ENCODE results near the gene CYP2J2.
A peak's percentile ranks its signal among the peaks of the same experiment; 100 is the strongest.
"Not testable (repeated sequence)": the region's sequence is repeated elsewhere in the genome, so short reads cannot be mapped to it uniquely, and the experiment has no call there.

Gene CYP2J2

DNA sequence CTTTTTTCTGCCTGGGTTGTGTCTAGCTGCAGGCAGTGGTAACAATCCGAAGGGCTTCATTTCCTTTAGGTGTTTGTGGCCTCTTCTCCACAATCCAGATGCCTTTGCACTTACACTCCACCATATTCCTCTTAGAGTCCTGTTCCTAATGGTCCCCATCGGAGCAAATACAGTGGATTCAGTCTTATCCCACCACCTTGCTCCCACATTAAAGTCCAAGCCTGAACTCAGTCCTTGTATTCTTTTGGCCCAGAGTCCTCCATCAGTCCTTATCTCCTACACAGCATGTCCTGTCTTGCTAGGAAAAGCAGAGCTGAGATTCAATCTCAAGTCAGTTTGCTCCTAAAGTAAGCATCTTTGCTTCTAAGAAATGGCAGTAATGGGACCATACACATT is 8.8 kb downstream of the CYP2J2 start:
- no peak for DNase-seq

DNA sequence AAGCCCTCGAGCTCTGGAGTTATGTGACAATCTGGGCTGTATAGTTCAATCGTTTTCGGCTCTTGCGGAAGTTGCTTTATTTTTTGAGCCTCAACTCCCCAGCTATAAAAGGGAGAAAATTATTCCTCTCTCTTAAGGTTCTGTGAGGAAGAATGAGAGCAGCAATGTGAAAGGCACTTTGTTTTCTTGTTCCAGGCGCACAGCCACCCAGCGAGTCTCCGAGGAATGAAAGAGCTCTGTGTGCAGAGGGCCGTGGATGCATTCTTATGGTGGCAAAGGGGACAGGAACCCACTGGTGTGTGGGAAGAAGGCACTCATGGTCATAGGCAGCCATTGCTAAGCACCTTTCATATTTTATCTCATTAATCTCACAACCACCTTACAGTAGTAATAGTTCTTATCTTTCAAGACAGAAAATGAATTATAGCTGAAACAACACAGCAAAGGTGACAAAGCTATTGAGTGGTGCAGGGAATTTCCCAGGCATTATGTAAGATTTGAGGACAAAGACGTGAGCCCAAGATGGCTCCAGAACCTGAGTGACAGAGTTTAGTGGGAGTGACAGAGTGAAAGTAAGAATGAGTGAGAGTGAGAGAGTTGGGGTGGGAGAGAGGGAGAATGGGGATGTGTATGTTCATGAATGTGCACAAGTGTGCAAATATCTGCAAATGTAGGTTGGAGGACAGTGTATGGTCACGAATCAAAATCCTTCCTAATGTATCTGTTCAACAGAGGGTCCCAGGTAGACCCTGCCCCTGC is 9.4 kb downstream of the CYP2J2 start:
- no peak for DNase-seq

- no peak for DNase-seq
These were observed 11.1 kb downstream of the CYP2J2 start for GRCh38 chr1:59915516-59915915.

DNA sequence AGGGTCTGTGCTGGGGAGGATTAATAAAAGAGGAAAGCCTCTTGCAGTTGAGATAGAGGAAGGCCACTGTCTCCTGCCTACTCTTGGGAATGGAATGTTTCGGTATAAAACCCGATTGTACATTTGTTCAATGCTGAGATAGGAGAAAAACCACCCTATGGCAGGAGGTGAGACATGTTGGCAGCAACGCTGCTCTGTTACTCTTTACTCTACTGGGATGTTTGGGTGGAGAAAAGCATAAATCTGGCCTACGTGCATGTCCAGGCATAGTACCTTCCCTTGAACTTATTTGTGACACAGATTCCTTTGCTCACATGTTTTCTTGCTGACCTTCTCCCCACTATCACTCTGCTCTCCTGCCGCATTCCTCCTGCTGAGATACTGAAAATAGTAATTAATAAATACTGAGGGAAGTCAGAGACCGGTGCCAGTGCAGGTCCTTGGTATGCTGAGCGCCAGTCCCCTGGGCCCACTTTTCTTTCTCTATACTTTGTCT is 11.7 kb downstream of the CYP2J2 start:
- DNase-seq = not testable (repeated sequence)

DNA sequence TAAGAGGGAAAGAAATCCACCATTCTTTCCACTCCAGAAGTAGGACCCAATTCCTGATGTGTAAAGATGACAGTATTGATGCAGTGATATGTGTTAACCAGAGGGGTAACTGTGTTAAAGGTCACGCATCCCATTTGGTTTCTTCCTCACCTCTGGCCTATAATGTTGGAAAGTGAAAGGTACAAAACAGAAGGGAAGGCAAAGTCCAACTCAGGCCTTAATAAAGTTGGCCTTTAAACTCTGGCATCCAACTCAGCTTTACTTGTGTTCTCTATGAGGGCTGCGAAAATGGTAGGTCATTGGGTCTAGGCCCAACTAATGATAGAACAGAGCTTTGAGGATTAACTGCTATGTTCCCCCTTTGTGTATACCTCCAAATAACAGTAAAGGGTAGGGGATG is 17.9 kb downstream of the CYP2J2 start:
- DNase-seq = no peak

GRCh38 chr1:59908084-59908483 is 18.5 kb downstream of the CYP2J2 start:
- no peak for DNase-seq

GRCh38 chr1:59906931-59907330 is 19.6 kb downstream of the CYP2J2 start:
- no peak for DNase-seq

GRCh38 chr1:59903141-59903754 is 23.3 kb downstream of the CYP2J2 start:
- no peak for DNase-seq

GRCh38 chr1:59901770-59902388 is 24.7 kb downstream of the CYP2J2 start:
- no peak for DNase-seq

DNA sequence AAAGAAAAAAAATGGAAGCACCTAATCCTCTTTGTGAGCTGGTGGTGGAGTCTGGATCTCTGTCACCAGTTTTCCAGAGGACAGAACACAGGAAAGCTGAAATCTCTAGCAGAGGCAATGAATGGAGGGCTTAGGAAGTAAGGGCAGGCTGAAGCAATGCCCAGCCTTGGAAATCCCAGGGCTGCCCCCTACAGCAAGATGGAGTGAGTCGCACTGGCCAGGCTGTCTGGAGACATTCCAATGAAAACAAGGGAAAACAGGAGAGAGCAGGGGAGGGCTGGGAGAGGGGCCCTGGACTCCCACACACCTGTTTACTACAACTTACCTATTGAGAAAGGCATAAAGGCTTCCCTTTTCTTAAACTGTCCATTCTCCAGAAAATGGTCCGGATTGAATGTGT is 25.9 kb downstream of the CYP2J2 start:
- DNase-seq = no peak

- no peak for DNase-seq
These were observed 27.6 kb downstream of the CYP2J2 start for GRCh38 chr1:59898927-59899326.

DNA sequence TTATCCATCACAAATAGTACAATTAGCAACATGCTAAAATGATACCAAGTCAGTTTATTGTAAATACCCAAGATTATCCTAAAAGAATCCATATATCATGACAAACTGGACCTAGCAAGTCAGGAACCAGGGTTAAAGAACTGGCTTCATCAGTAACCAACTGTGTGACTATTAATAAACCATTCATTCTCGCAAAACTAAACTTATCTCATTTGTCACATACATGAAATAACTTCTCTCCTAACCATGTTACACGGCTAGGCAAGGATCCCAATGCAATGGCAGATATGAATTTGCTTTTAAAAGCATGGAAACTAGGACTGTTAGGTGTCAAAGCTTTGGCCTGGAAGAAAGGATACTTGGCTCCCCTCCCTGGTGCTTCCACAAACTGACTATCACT is 29.4 kb downstream of the CYP2J2 start:
- no peak for DNase-seq

DNA sequence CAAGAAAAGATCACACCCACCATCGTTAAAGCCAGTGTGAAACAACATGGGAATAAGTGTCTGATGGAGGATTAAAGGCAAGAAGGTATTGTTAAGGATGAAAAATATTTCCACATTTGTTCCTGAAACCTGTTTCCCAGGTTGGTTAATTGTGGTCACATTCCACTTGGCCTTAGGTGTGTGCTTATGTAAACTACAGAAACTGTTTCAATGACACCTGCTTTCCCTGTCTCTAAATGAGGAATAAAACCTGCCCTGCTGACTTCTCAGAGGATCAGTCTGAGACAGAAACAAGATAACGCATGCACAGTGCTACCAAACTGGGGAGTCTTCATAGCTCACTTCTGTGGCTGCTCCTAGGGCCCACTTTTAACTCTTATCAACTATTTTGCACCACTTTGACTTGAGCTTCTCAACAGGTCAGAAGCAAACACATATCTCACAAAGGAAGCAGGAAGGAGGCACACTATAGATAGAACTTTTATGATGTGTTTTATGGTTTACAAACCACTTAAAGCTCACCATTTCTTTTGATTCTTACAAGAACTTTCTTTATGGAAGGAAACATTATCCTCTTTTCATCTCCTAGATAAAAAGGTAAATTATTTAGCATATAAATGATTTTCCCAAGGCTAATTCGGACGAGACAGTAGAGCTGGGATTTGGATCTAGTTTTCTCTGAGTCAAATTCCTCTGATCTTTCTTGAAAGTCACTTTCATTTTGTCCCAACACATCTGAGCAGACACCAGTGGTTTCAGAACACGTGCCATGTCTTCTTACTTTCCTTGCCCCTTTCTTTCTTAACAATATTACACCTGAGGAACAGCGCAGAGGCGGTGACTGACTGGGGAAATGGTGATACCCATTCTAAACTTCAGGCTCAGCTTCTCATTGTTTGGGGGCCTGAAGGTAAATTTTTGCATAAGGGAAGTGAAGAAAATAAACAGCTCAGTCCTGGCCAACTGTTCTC is 33.4 kb downstream of the CYP2J2 start:
- DNase-seq = no peak

DNA sequence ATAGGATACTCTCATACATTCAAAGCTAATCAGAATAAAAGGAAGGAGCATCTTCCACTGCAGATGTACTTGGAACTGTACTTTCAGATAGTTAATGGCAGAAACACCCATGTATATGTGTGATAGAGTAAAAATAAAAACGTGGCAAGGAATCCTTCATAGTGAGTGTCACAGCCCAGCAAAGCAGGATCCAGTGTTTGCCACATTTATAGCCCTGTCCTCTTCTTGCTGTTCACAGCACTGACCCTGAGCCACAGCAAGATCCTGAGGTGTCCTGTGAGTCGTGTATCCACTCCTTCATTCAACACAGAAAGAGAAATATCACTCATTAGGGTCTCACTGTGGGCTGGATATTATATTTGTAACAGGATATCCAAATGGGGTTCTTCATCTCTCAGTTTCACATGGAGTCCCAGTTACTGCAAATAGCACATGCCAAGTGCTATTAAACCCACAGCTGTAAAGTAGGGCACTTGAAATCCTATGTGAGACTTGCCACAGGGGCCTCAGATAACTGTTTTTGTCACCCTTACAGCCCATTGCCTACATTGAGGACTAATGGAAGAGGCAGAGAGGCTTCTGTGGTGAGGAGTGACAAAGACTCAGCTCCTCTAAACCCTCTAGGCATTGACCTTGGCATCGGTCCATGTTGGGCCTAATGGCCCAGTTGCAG is 41.3 kb downstream of the CYP2J2 start:
- no peak for DNase-seq

DNA sequence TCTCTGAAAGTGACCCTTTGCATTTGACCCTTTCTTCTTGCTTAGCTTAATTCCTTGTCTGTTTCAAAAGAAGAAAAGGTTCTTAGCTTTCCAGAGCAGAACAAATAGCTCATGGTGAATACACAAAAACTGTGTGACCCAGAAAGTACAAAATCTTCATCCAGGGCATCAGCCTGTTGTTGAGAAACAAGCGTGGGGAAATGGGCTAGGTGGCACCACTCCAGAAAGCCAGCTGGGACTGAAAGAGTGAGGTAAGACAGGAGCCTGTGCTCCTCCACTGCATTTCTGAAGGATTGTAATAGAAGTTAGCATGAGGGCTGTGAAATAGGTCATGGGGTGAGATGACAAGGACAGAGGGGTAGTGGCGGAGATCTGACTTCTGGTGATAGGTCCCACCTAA is 45.8 kb downstream of the CYP2J2 start:
- no peak for DNase-seq

- DNase-seq = no peak
These were observed 46.5 kb downstream of the CYP2J2 start for GRCh38 chr1:59879996-59880505.

DNA sequence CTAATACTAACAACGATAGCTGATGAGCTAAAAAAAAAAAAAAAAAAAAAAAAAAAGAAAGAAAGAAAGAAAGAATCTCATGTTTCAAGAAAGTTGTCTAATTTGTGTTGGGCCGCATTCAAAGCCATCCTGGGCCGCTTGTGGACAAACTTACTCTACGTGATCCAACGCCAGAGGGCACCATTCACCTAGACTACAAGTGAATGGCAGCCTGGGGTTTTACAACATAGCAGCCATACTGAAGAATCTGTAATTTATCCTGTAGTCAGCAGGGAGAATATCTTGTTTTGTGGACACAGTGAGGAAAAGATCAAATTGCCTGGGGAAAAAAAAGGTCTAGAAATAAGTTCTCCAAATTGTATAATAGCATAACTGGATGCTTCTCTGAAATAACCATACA is 47.0 kb downstream of the CYP2J2 start:
- peak; percentile 11 for DNase-seq

- no peak for DNase-seq
These were observed 48.2 kb downstream of the CYP2J2 start for GRCh38 chr1:59878370-59878769.

DNA sequence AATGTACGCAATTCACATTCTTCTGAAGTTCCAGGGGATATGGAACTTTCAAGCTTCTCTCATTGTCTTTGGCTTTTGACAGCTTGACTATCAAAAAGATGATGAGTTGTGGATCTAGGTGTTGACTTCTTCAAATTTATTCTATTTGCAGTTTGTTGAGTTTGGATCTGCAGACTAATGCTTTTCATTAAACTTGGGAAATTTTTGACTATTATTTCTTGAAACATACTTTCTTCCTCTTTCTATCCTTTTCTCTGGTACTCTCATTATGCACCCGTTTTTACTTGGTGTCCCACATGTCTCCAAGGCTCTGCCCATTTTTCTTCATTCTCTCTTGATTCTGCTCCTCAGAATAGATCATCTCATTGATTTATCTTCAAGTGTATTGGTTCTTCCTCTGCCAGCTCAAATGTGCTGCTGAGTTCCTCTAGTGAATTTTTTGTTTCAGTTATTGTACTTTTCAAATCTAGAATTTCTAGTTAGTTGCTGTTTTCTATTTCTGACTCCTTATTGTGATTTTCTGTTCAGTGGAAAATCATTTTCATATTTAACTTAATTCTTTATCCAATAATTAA is 49.4 kb downstream of the CYP2J2 start:
- DNase-seq = no peak

- no peak for DNase-seq
These were observed 54.8 kb downstream of the CYP2J2 start for GRCh38 chr1:59871746-59872145.

GRCh38 chr1:59866462-59866861 is 60.1 kb downstream of the CYP2J2 start:
- DNase-seq = no peak

Measured in CD4-positive, alpha-beta T cell treated with Interleukin-4 for 4 hours (primary cell).